DND-41 (cell line): ENCODE results near the gene PABPN1L.

ENCODE experiments used
- EZH2 ChIP-seq: IDR thresholded peaks from 3 replicates; pipeline ENCODE4 v1.6.1; 2012; ENCODE audit warnings: borderline replicate concordance, low read depth, mild to moderate bottlenecking, moderate library complexity, low read length, inconsistent platforms; ENCODE audit not compliant: severe bottlenecking
- TF ChIP-seq, protein P1 (sequence below): IDR thresholded peaks from 2 replicates; pipeline ENCODE4 v1.5.1; 2012; ENCODE audit warnings: borderline replicate concordance, low read length, moderate library complexity, mild to moderate bottlenecking; ENCODE audit not compliant: poor library complexity, severe bottlenecking; ENCODE audit errors: extremely low read depth

DNA sequence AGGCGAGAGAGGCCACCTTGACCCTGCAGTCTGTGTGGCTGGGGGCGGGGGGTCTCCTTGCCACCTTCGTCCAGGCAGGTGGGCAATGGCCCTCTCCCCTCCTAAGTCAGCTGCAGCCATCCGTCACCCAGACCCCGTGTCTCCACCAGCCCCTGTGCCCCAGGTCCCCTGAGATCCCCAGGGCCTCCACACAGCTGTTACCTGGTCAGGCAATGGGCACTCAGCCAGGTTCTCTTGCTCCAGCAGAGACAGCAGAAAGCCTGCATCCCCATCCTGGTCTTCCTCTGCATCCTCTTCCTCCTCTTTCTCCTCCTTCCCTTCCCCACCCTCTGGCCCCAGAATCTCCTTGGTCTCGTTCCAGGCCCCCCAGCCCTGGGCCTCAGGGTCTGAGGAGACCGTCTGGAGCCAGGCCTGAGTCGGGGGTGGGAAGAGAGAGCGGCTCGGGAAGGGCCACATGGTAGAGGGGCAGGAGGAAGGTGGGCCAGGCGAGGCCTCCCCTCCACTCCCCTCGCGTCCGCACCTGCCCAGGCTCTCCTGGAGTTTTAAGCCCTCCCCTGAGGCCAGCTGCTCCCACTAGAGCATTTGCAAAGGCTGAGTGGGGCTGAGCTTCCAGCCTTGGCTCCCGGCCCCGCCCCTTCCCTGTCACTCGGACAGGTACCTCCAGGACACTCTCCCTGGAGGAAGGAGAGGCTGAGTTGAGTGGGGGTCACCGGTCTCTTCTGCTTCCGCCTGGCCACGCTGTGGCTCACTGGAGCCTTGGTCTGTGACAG lies at the start of gene PABPN1L:
- TF ChIP-seq, protein P1, sequence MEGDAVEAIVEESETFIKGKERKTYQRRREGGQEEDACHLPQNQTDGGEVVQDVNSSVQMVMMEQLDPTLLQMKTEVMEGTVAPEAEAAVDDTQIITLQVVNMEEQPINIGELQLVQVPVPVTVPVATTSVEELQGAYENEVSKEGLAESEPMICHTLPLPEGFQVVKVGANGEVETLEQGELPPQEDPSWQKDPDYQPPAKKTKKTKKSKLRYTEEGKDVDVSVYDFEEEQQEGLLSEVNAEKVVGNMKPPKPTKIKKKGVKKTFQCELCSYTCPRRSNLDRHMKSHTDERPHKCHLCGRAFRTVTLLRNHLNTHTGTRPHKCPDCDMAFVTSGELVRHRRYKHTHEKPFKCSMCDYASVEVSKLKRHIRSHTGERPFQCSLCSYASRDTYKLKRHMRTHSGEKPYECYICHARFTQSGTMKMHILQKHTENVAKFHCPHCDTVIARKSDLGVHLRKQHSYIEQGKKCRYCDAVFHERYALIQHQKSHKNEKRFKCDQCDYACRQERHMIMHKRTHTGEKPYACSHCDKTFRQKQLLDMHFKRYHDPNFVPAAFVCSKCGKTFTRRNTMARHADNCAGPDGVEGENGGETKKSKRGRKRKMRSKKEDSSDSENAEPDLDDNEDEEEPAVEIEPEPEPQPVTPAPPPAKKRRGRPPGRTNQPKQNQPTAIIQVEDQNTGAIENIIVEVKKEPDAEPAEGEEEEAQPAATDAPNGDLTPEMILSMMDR: no peak
- TF ChIP-seq EZH2: no peak
